Activated CD4-positive, alpha-beta memory T cell treated with anti-CD3 and anti-CD28 coated beads for 36 hours (primary cell): ENCODE measurements around the gene DDX54. TPM values are rescaled to one million over a fixed set of nuclear protein-coding genes. Genes with fewer than 3 reads are reported as not detected.
A peak's percentile ranks its signal among the peaks of the same experiment; 100 is the strongest.

Source experiments
- CTCF ChIA-PET: fragments of 350-600 bp; sonication (Branson Sonifier 250); formaldehyde crosslinking; loops from one replicate; lab custom pipeline; 2021; ENCODE audit warnings: antibody characterized with exemption, inconsistent platforms; lab: Charles Lee
- POLR2A ChIA-PET: fragments of 350-600 bp; sonication (Branson Sonifier 250); formaldehyde crosslinking; loops from one replicate; lab custom pipeline; 2021; ENCODE audit warnings: antibody characterized with exemption; lab: Charles Lee
- DNase-seq: peaks from one replicate; pipeline ENCODE4 v3.0.0-alpha.2; 2020
- H3K27ac Mint-ChIP-seq: one replicate; pipeline ENCODE4 v1.8.0; 2021; ENCODE audit warnings: mixed read lengths
- H3K27me3 Mint-ChIP-seq: one replicate; pipeline ENCODE4 v1.8.0; 2021; ENCODE audit warnings: mixed read lengths
- H3K36me3 Mint-ChIP-seq: one replicate; pipeline ENCODE4 v1.8.0; 2021; ENCODE audit warnings: mixed read lengths
- H3K4me1 Mint-ChIP-seq: one replicate; pipeline ENCODE4 v1.8.0; 2021; ENCODE audit warnings: low read depth, mixed read lengths
- H3K4me3 Mint-ChIP-seq: one replicate; pipeline ENCODE4 v1.8.0; 2021; ENCODE audit warnings: mild to moderate bottlenecking, mixed read lengths
- H3K9me3 Mint-ChIP-seq: one replicate; pipeline ENCODE4 v1.8.0; 2021; ENCODE audit warnings: mixed read lengths
- intact Hi-C: fragments of 100-400 bp; cut with micrococcal nuclease; formaldehyde crosslinking; loops from one replicate; pipeline ENCODE4 v1.15.1; 2023
- total RNA-seq, 2 experiments: library from RNA; stranded (reverse); gene quantifications; one replicate each; pipeline ENCODE4 v1.2.3, GENCODE V29; 2021

The DDX54 gene
- total RNA-seq, 2 experiments from 2014 or later = 107 to 109 TPM

DNA sequence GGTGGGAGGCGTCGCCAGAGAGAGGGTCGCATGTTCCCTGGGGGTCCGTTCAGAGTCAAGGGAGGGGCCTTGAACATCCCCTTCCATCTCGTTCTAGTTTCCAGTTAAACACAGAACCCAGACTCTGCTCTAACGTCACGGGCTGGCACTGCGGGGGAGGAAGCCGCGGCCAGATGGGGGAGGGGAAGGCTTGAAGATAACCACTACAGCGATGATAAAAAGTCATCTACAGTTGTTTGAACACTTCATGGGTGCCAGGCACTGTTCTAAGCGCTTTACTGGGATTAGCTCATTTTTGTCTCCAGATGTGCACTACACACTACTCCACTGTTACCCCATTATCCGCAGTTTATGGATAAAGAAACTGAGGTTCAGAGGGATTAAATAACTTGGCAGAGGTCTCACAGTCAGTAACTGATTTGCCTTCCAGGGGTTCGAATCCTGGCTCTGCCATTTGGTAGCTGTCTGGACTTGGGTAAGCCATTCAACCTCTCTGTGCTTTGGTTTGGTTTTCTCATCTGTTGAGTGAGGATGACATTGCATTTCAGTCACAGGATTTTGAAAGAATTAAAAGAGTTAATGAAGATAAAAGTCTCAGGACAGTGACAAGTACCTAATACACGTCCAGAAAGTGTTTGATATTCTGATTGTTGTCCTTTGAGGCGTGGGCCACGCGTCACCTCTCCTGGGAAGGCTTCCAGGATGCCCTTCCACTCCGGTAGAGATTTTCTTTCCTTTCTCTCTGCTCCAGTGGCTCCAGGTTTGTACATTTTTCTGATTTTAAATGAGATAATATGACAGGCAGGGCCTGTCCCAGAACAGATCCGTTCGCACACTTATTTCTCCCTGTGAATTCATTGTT, 48.9 kb downstream of the DDX54 start:
- intact Hi-C loops = loop anchor here (1.0 kb wide), 1 partner anchor 17 kb away; no protein-coding TSS in a partner anchor
- CTCF ChIA-PET = interaction anchor here (0.6 to 3.3 kb wide), 5 partner anchors 9 to 143 kb away, joined by 3 to 19 read pairs (median 3); no protein-coding TSS in a partner anchor
- peak overlapping the region; percentile 78 for H3K4me3 Mint-ChIP-seq

DNA sequence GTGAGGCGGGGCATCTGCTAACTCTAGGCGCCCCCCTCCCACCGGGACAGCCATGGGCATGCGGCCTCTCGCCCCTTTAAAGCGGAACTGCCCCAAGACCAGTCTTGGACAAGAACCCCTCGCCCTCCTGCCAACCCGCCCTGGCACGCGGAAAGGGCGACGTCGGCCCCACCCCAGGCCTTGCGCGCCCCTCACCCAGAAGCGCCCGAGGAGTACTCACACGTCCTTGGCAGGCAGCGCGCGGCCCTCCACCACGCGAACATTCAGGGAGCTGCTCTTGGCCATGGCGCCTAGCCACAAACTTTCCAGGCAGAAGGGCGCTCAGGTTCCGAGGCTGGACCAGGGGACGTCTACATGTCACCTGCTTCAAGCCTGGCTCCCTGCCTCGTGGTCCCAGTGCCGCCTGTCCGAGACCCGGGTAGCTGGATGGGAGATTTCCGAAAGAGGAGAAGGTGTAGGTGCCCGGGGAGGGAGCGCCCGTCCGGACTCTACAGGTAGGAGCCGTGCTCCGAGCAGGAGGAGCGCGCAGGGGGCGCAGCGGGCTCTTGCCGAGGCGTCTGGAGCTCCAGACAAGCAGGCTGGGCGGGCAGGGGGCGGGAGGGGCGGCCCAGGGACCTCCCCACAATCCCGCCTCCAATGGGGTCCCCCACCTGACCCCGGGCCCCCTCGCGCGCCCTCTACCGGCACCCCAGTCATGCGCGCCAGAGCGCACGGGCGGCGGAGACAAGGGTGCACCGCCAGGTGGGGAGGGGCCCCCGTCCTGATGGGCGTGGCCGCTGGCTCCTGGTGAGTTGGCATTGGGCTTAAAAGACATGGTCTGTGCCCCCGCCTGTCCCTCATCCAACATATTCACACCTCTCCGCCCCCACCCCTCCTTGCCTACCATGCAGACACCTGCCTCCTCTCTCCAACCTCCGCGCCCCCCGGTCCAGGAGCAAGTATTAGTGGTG, 49.8 kb downstream of the DDX54 start, which contains the start of gene RASAL1:
Gene RASAL1 (minus strand): TSS at position 584 of the 950 bp plus-strand sequence. CDS start 299 bp downstream, at position 285.
- H3K4me1 Mint-ChIP-seq = peaks cover 17% of the 10 kb centered on the region
- H3K27me3 Mint-ChIP-seq = peaks cover 5% of the 10 kb centered on the region
- DNase-seq = peak; percentile 91
- no peaks in the 10 kb centered on the region for H3K36me3 Mint-ChIP-seq
- H3K4me3 Mint-ChIP-seq = peak within 1 kb of the TSS; percentile 78
- no peaks in the 10 kb centered on the region for H3K9me3 Mint-ChIP-seq
- peak within 1 kb of the TSS; percentile 91 for H3K27ac Mint-ChIP-seq
- intact Hi-C loops = loop anchor here (1.0 to 2.0 kb wide), 2 partner anchors 18 to 33 kb away; no protein-coding TSS in a partner anchor
- POLR2A ChIA-PET = interaction anchor here (3.3 kb wide), 1 partner anchor 17 kb away, joined by 10 read pairs; no protein-coding TSS in a partner anchor
- CTCF ChIA-PET = interaction anchor here (0.5 to 3.3 kb wide), 9 partner anchors 8 to 142 kb away, joined by 3 to 19 read pairs (median 3); partner anchors contain the start of gene CFAP73

More for the DNA sequence above, 48.9 kb downstream of the DDX54 start:
- Mint-ChIP-seq H3K4me1 (peaks cover 17% of the 10 kb centered on the region), H3K27ac (peak overlapping the region; percentile 91), H3K27me3 (peaks cover 5% of the 10 kb centered on the region), H3K36me3 (no peaks in the 10 kb centered on the region), H3K9me3 (no peaks in the 10 kb centered on the region)
- POLR2A ChIA-PET = interaction anchor here (3.3 kb wide), 1 partner anchor 17 kb away, joined by 10 read pairs; no protein-coding TSS in a partner anchor
- peak; percentile 88 for DNase-seq

DNA sequence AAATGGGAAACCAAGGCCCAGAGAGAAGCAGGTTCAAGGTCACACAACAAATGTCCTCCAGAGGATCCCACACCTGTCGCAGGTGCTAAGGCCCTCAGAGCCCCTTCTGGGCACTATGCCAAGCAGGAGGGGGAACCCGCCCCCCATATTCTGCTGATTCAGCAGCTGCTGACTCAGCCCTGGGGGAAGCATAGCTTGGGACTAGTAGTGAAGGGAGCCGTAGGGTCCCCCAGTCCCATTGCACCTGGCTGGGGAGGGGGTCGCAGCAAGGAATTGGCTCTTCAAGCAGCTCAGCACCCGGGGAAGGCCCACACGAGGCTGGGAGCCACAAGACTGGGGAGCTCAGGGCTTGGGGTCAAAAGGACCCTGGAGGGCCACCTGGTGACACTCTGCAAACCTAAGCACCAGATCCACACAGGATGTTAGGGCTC, 50.7 kb downstream of the DDX54 start:
- CTCF ChIA-PET = interaction anchor here (0.5 to 3.3 kb wide), 9 partner anchors 15 to 141 kb away, joined by 3 to 19 read pairs (median 3); partner anchors contain the start of gene CFAP73
- DNase-seq = no peak
- H3K27ac Mint-ChIP-seq = no peak overlapping the region
- H3K36me3 Mint-ChIP-seq = no peaks in the 10 kb centered on the region
- POLR2A ChIA-PET = interaction anchor here (3.3 kb wide), 1 partner anchor 18 kb away, joined by 10 read pairs; no protein-coding TSS in a partner anchor
- peaks cover 5% of the 10 kb centered on the region for H3K27me3 Mint-ChIP-seq
- peak overlapping the region; percentile 75 for H3K4me3 Mint-ChIP-seq
- H3K9me3 Mint-ChIP-seq = no peaks in the 10 kb centered on the region
- intact Hi-C loops = loop anchor here (2.0 kb wide), 1 partner anchor 32 kb away; no protein-coding TSS in a partner anchor
- peaks cover 17% of the 10 kb centered on the region for H3K4me1 Mint-ChIP-seq

DNA sequence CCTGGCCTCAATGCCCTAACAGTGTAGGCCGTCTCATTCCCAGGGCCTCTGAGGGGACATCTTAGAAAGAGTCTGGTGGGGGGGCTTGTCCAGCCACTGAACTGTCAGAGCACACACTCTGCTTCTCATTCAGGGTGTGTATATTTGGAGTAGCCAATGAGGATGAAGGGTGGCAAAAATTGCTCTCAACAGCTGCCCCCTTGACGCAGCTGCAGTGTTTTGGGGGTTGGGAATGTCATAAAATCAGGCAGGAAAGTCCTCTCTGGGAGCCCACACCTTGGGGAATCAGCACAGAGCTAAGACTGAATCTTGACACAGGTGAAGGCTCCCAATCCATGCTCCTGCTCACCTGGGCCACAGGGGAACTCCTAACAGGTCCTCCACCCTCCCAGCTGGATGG, 51.2 kb downstream of the DDX54 start:
- H3K4me3 Mint-ChIP-seq = no peak overlapping the region
- no peak for DNase-seq
- peaks cover 5% of the 10 kb centered on the region for H3K27me3 Mint-ChIP-seq
- H3K9me3 Mint-ChIP-seq = no peaks in the 10 kb centered on the region
- peaks cover 17% of the 10 kb centered on the region for H3K4me1 Mint-ChIP-seq
- no peaks in the 10 kb centered on the region for H3K36me3 Mint-ChIP-seq
- intact Hi-C loops = loop anchor here (2.0 kb wide), 1 partner anchor 31 kb away; no protein-coding TSS in a partner anchor
- CTCF ChIA-PET = interaction anchor here (0.9 to 3.3 kb wide), 5 partner anchors 19 to 41 kb away, joined by 3 to 19 read pairs (median 4); no protein-coding TSS in a partner anchor
- POLR2A ChIA-PET = interaction anchor here (3.3 kb wide), 1 partner anchor 19 kb away, joined by 10 read pairs; no protein-coding TSS in a partner anchor
- no peak overlapping the region for H3K27ac Mint-ChIP-seq

DNA sequence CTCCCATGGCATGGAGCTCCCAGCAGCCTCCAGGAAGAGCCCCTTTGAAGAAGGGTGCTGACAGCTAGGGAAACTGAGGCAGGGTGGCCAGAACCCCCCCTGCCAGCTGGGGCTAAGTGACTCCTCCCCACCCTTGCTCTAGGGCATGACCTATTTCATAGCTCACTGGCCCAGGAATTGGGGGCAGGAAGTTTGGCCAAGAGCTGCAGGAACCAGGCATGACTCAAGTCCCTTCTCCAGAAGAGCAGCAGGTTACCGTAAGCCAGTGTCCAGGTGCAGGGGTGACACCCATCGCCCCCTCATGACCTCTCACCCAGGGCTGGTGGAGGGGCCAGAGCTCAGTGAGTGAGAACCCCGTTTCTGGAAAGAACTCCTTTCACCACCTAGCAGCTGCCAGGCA, 51.6 kb downstream of the DDX54 start:
- Mint-ChIP-seq H3K9me3 (no peaks in the 10 kb centered on the region), H3K27me3 (peaks cover 5% of the 10 kb centered on the region), H3K36me3 (no peaks in the 10 kb centered on the region), H3K4me3 (no peak overlapping the region), H3K27ac (no peak overlapping the region), H3K4me1 (peaks cover 17% of the 10 kb centered on the region)
- intact Hi-C loops = loop anchor here (2.0 kb wide), 1 partner anchor 31 kb away; no protein-coding TSS in a partner anchor
- ChIA-PET CTCF (interaction anchor here (0.8 to 3.3 kb wide), 5 partner anchors 19 to 41 kb away, joined by 3 to 19 read pairs (median 4); no protein-coding TSS in a partner anchor), POLR2A (interaction anchor here (3.3 kb wide), 1 partner anchor 19 kb away, joined by 10 read pairs; no protein-coding TSS in a partner anchor)
- no peak for DNase-seq

DNA sequence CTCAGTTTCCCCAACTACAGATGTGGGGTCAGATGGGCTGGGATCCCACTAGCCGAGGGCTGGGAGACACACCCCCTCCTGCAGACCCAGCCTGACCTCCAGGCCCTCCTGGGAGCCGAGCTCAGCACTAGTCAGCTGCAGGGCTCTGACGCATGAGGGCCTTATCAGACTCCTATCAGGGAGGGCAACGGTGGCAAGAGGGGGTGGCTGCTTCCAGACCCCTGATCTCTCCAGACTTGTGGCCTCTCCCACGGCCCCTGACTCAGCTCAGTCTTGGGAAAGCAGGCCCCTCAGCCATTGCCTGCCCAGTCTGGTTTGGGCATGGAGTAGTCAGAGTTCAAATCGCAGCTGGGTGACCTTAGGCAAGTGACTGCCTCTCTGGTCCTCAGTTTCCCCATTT, 52.2 kb downstream of the DDX54 start:
- intact Hi-C loops = no loop called here
- DNase-seq = no peak
- H3K36me3 Mint-ChIP-seq = no peaks in the 10 kb centered on the region
- ChIA-PET POLR2A (no interaction called here), CTCF (interaction anchor here (0.8 to 3.3 kb wide), 2 partner anchors 18 to 20 kb away, joined by 3 to 19 read pairs; no protein-coding TSS in a partner anchor)
- H3K9me3 Mint-ChIP-seq = no peaks in the 10 kb centered on the region
- H3K27me3 Mint-ChIP-seq = peaks cover 5% of the 10 kb centered on the region
- peaks cover 17% of the 10 kb centered on the region for H3K4me1 Mint-ChIP-seq
- no peak overlapping the region for H3K4me3 Mint-ChIP-seq
- no peak overlapping the region for H3K27ac Mint-ChIP-seq

DNA sequence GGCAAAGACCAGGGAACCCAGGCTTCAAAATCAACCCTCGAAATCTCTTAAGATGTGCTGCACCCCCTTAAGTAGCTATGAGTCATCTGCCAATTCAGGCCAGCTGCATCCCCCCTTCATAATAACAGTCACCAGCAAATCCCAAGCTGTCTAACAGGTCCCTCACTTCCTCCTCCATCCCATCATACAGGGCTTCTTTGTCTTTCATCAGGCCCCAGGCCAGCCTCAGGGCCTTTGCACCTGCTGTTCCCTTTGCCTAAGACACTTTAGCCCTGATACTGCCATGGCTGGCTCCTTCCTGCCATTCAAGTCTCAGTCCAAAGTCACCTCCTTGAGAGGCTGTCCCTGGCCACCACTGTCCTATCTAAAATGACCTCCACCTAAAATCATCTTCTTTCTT, 53.7 kb downstream of the DDX54 start:
- CTCF ChIA-PET = interaction anchor here (1.6 kb wide), 1 partner anchor 20 kb away, joined by 3 read pairs; no protein-coding TSS in a partner anchor

DNA sequence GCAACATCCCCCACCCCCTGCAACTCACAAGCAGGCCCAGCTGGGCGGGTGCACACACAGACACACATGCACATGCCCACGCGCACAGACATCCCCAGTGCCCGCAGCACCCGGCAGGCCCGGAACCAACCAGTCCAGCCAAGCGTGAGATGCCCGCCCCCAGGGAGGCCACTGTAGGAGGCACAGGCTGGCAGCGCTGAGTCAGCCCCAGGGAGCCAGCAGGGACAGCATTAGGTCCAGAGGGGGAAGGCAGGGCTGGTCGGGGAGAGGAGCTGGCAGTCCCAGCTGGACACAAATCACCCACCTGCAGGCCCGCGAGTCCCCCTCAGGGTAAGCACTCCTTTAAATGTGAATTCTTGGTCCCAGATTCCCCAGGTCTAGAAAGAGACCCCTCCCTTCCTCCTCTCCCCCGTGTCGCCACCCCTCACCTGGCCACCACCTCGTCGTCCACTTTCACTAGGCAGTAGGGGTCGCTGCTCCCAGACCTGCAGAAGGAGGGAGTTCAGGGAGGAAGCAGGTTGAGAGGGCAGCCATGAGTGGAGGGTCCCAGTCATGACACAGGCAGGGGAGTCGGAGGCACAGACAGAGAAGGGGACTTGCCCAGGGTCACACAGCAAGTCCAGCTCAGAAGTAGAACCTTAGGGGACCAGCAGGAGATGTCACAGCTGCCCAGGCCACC, 54.7 kb downstream of the DDX54 start:
- Mint-ChIP-seq H3K27me3 (peaks cover 2% of the 10 kb centered on the region), H3K27ac (no peak overlapping the region), H3K9me3 (no peaks in the 10 kb centered on the region), H3K4me3 (no peak overlapping the region), H3K36me3 (no peaks in the 10 kb centered on the region), H3K4me1 (peaks cover 5% of the 10 kb centered on the region)
- ChIA-PET POLR2A (no interaction called here), CTCF (interaction anchor here (1.2 to 1.6 kb wide), 2 partner anchors 21 to 44 kb away, joined by 3 read pairs; no protein-coding TSS in a partner anchor)
- intact Hi-C loops = no loop called here
- no peak for DNase-seq

More for the DNA sequence above, 53.7 kb downstream of the DDX54 start:
- H3K4me1 Mint-ChIP-seq = peaks cover 14% of the 10 kb centered on the region
- H3K36me3 Mint-ChIP-seq = no peaks in the 10 kb centered on the region
- H3K27me3 Mint-ChIP-seq = peaks cover 2% of the 10 kb centered on the region
- POLR2A ChIA-PET = no interaction called here
- no peaks in the 10 kb centered on the region for H3K9me3 Mint-ChIP-seq
- H3K27ac Mint-ChIP-seq = no peak overlapping the region
- DNase-seq = no peak
- H3K4me3 Mint-ChIP-seq = no peak overlapping the region
- intact Hi-C loops = no loop called here

DNA sequence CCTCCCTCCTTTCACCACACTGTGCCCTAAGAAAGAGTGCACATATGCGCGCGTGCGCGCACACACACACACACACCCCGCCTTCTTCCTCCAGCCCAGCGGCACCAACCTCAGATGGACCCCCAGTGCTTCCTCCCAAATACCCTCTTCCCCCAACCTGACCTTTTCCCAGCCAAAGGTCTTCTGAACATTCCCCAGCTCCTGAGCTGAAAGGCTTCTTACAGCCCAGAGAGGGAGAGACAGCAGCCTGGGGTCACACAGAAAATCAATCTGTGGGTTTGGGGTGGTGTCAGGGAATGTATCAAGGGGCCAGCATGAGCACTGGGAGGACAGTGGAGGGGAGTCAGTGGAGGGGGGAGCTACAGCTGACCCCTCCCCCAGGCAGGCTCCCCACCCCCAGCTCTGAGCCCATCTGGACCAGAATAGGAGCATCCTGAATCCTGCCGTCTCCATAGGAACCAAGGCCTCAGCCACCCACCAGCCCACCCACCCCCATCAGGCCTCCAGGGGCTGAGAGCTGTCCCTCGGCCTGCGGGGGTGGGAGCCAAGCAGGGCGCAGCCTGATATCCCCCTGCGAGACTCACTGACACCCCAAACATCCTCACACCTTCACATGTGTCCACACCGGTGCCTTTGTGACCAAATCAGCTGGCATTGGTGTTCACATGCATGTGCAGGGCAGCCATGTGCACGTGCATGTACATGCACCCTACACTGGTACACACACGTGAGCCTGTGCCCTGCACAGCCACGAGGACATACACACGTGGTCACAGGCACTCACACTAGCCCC, 55.4 kb downstream of the DDX54 start:
- no peaks in the 10 kb centered on the region for H3K36me3 Mint-ChIP-seq
- no peak for DNase-seq
- H3K4me3 Mint-ChIP-seq = no peak overlapping the region
- intact Hi-C loops = no loop called here
- H3K9me3 Mint-ChIP-seq = no peaks in the 10 kb centered on the region
- POLR2A ChIA-PET = no interaction called here
- H3K27me3 Mint-ChIP-seq = peaks cover 1% of the 10 kb centered on the region
- CTCF ChIA-PET = interaction anchor here (1.2 kb wide), 1 partner anchor 45 kb away, joined by 3 read pairs; no protein-coding TSS in a partner anchor
- H3K4me1 Mint-ChIP-seq = peaks cover 1% of the 10 kb centered on the region
- no peak overlapping the region for H3K27ac Mint-ChIP-seq
